ENCODE data around the gene MOCS2. TPM values are rescaled to one million over a fixed set of nuclear protein-coding genes. Genes with fewer than 3 reads are reported as not detected.

The MOCS2 gene, protein sequence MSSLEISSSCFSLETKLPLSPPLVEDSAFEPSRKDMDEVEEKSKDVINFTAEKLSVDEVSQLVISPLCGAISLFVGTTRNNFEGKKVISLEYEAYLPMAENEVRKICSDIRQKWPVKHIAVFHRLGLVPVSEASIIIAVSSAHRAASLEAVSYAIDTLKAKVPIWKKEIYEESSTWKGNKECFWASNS
- 30.1 to 33.8 TPM (median 31.7 TPM) in 5 replicates for total RNA-seq (2022; extraction: Qiagen RNA extraction)

DNA sequence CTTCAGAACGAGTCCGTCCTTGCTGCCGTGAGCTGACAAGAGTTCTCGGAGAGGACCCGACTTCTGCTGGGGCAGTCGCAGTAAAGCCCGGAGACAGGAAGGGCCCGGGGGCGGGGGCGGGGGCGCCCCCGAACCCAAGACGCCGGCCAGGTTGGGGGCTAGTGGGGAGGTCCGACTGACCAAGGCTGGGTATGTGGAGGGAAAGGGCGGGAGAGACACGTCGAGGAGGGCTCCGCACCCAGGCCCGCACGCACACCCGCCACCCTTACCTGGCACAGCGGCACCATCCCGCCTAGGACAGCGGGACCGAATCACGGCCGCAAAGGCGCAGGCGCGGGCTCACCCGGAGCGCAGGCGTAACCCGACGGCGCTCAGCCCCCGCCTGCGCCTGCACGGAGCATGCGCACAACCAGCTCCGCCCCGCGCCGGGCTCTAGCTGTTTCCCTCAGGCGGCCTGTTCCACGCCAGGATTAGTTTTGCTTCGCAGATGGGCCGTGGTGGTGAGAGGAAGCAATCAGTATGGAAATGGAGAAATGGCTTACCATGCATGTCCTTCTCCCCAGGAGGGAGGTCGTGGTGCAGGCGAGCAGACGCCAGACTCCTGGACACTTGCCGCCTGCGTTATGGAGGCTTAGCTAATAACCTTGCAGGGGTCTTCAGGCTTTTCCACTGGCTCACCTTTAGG is at the start of gene MOCS2:
TSS of gene MOCS2 (minus strand) at position 315 of the 685 bp plus-strand sequence. CDS start 2,583 bp downstream, outside the sequence.

Other genes with a start within 250 kb of the MOCS2 start
- 8.5 to 13.9 TPM (median 11.3 TPM) in 5 replicates for gene ITGA2, start 120.4 kb downstream of the MOCS2 start, total RNA-seq (2022; extraction: Qiagen RNA extraction)

Measured in A549 treated with dexamethasone at 1 μM for 4 hours (cell line).